Endodermal cell (in vitro differentiated cells): ENCODE results near the gene PLCB4. TPM values are rescaled to one million over a fixed set of nuclear protein-coding genes. Genes with fewer than 3 reads are reported as not detected.

Experiments
- DNase-seq: peaks from one replicate; pipeline ENCODE4 v3.0.0-alpha.2; 2017
- H3K27ac ChIP-seq: 2 replicates; pipeline ENCODE4 v1.5.1; 2013; ENCODE audit warnings: mild to moderate bottlenecking, low read depth, low read length, moderate library complexity
- H3K27me3 ChIP-seq: 2 replicates; pipeline ENCODE4 v1.6.1; 2013; ENCODE audit warnings: mild to moderate bottlenecking, low read length, moderate library complexity; ENCODE audit not compliant: insufficient read depth, control insufficient read depth, poor library complexity, severe bottlenecking
- H3K36me3 ChIP-seq: 2 replicates; pipeline ENCODE4 v1.7.0; 2013; ENCODE audit warnings: mild to moderate bottlenecking, low read length, moderate library complexity; ENCODE audit not compliant: control insufficient read depth, insufficient read depth
- H3K4me1 ChIP-seq: one replicate; pipeline ENCODE4 v1.7.0; 2013; ENCODE audit warnings: low read length; ENCODE audit not compliant: control insufficient read depth, insufficient read depth
- H3K4me3 ChIP-seq: 2 replicates; pipeline ENCODE4 v1.5.1; 2013; ENCODE audit warnings: mild to moderate bottlenecking, low read length, moderate library complexity
- H3K9ac ChIP-seq: 2 replicates; pipeline ENCODE4 v1.6.1; 2013; ENCODE audit warnings: mild to moderate bottlenecking, low read length, moderate library complexity; ENCODE audit not compliant: poor library complexity, severe bottlenecking; ENCODE audit errors: extremely low read depth
- H3K9me3 ChIP-seq: 2 replicates; pipeline ENCODE4 v1.6.1; 2013; ENCODE audit warnings: mild to moderate bottlenecking, low read length, moderate library complexity; ENCODE audit not compliant: control insufficient read depth
- H3K27ac Mint-ChIP-seq: 2 replicates; pipeline ENCODE4 v1.8.0; 2020; ENCODE audit warnings: mixed read lengths
- H3K27me3 Mint-ChIP-seq: 2 replicates; pipeline ENCODE4 v1.8.0; 2021; ENCODE audit warnings: mild to moderate bottlenecking, mixed read lengths; ENCODE audit not compliant: insufficient read depth
- H3K36me3 Mint-ChIP-seq: 2 replicates; pipeline ENCODE4 v1.8.0; 2020; ENCODE audit warnings: low read depth, mixed read lengths
- H3K4me1 Mint-ChIP-seq: 2 replicates; pipeline ENCODE4 v1.8.0; 2020; ENCODE audit warnings: mixed read lengths
- H3K4me3 Mint-ChIP-seq: 2 replicates; pipeline ENCODE4 v1.8.0; 2020; ENCODE audit warnings: mild to moderate bottlenecking, moderate library complexity, mixed read lengths
- H3K9me3 Mint-ChIP-seq: 2 replicates; pipeline ENCODE4 v1.8.0; 2020; ENCODE audit warnings: mild to moderate bottlenecking, mixed read lengths
- CTCF ChIP-seq: fragments of 200-600 bp; sonication (generic); conservative IDR thresholded peaks from 2 replicates; pipeline ENCODE4 v1.5.0; 2021; ENCODE audit warnings: antibody characterized with exemption, mild to moderate bottlenecking
- WGBS, 2 experiments: methylation state at CpG; one replicate each; pipeline versions ENCODE4 v1.1.5 to v1.1.7; 2013; ENCODE audit warnings: missing lambda C conversion rate in 2 of 2, mixed read lengths in 1 of 2; ENCODE audit not compliant: insufficient coverage in 1 of 2, insufficient read length in 1 of 2; 5-methylcytosine and 5-hydroxymethylcytosine counted together
- total RNA-seq, 2 donors: library from RNA; stranded (reverse); fragmentation: NEBNext Ultra II Directional in 1 of 2; extraction: Animal tissue kit (Norgen Biotek cat#: 25700) in 1 of 2; gene quantifications; 2 replicates in 1 of 2; 3 replicates in 1 of 2; pipeline ENCODE4 v1.2.1, GENCODE V29; 2021

Gene PLCB4
- total RNA-seq, 2 donors from 2014 or later: 14.4 to 14.6 TPM

- DNase-seq: no peak
- H3K9me3 ChIP-seq: no peaks in the 10 kb centered on the region
- Mint-ChIP-seq H3K4me1 (peaks cover 3% of the 10 kb centered on the region), H3K4me3 (no peak overlapping the region), H3K36me3 (no peaks in the 10 kb centered on the region), H3K27me3 (no peaks in the 10 kb centered on the region), H3K9me3 (no peaks in the 10 kb centered on the region), H3K27ac (no peak overlapping the region)
- no peak overlapping the region for H3K9ac ChIP-seq
- TF ChIP-seq CTCF: no peak
- no peaks in the 10 kb centered on the region for H3K4me1 ChIP-seq
- WGBS, 2 experiments: 88 to 100% methylated on average over 1 of the region's 1 CpG
- H3K27me3 ChIP-seq: no peaks in the 10 kb centered on the region
- H3K4me3 ChIP-seq: no peak overlapping the region
- H3K27ac ChIP-seq: no peak overlapping the region
- H3K36me3 ChIP-seq: no peaks in the 10 kb centered on the region
Observed at GRCh38 chr20:9227896-9228615, 159.2 kb downstream of the PLCB4 start.

- no peak overlapping the region for H3K27ac Mint-ChIP-seq
- H3K4me1 Mint-ChIP-seq: peaks cover 3% of the 10 kb centered on the region
- DNase-seq: no peak
- Histone ChIP-seq H3K4me3 (no peak overlapping the region), H3K4me1 (no peaks in the 10 kb centered on the region), H3K27me3 (no peaks in the 10 kb centered on the region), H3K9ac (no peak overlapping the region), H3K9me3 (no peaks in the 10 kb centered on the region), H3K27ac (no peak overlapping the region), H3K36me3 (no peaks in the 10 kb centered on the region)
- no peak for TF ChIP-seq CTCF
- 93 to 95% methylated on average over 3 to 5 of the region's 5 CpGs for WGBS, 2 experiments
- no peaks in the 10 kb centered on the region for H3K27me3 Mint-ChIP-seq
- no peak overlapping the region for H3K4me3 Mint-ChIP-seq
- H3K36me3 Mint-ChIP-seq: no peaks in the 10 kb centered on the region
- H3K9me3 Mint-ChIP-seq: no peaks in the 10 kb centered on the region
Observed at GRCh38 chr20:9228774-9229450, 160.0 kb downstream of the PLCB4 start.

GRCh38 chr20:9230406-9230805 is 161.5 kb downstream of the PLCB4 start:
- no peak overlapping the region for H3K4me3 Mint-ChIP-seq
- no peaks in the 10 kb centered on the region for H3K9me3 Mint-ChIP-seq
- Histone ChIP-seq H3K36me3 (no peaks in the 10 kb centered on the region), H3K27me3 (no peaks in the 10 kb centered on the region), H3K27ac (no peak overlapping the region), H3K4me3 (no peak overlapping the region), H3K9ac (no peak overlapping the region), H3K9me3 (peaks cover 10% of the 10 kb centered on the region), H3K4me1 (no peaks in the 10 kb centered on the region)
- H3K27me3 Mint-ChIP-seq: no peaks in the 10 kb centered on the region
- peaks cover under 1% of the 10 kb centered on the region for H3K36me3 Mint-ChIP-seq
- H3K27ac Mint-ChIP-seq: no peak overlapping the region
- DNase-seq: no peak
- peaks cover 3% of the 10 kb centered on the region for H3K4me1 Mint-ChIP-seq
- TF ChIP-seq CTCF: no peak
